ENCODE data around the gene GNRHR. TPM values are rescaled to one million over a fixed set of nuclear protein-coding genes. Genes with fewer than 3 reads are reported as not detected.
"Not testable (repeated sequence)": the region's sequence is repeated elsewhere in the genome, so short reads cannot be mapped to it uniquely, and the experiment has no call there.

GNRHR gene
- total RNA-seq, 1 experiment from 2014 or later, result not detected

- peak; percentile 91 for DNase-seq (ENCODE audit: low read depth)
Observed at GRCh38 chr4:67727124-67727850, 26.9 kb downstream of the GNRHR start.

GRCh38 chr4:67725981-67726380 lies 28.2 kb downstream of the GNRHR start:
- DNase-seq (ENCODE audit: low read depth), result peak; percentile 81

GRCh38 chr4:67725132-67725531 lies 29.1 kb downstream of the GNRHR start:
- peak; percentile 65 for DNase-seq (ENCODE audit: low read depth)

GRCh38 chr4:67723949-67724348 lies 30.2 kb downstream of the GNRHR start:
- peak; percentile 14 for DNase-seq (ENCODE audit: low read depth)

- no peak for DNase-seq (ENCODE audit: low read depth)
Observed at GRCh38 chr4:67723341-67723740, 30.8 kb downstream of the GNRHR start.

GRCh38 chr4:67721770-67722597 lies 32.2 kb downstream of the GNRHR start:
- DNase-seq (ENCODE audit: low read depth), result peak; percentile 95

GRCh38 chr4:67721315-67721769 lies 32.8 kb downstream of the GNRHR start:
- DNase-seq (ENCODE audit: low read depth), result no peak

GRCh38 chr4:67719953-67720617 lies 34.1 kb downstream of the GNRHR start:
- DNase-seq (ENCODE audit: low read depth), result no peak

- no peak for DNase-seq (ENCODE audit: low read depth)
Observed at GRCh38 chr4:67718848-67719247, 35.3 kb downstream of the GNRHR start.

- DNase-seq (ENCODE audit: low read depth), result no peak
Observed at GRCh38 chr4:67717586-67717985, 36.6 kb downstream of the GNRHR start.

- DNase-seq (ENCODE audit: low read depth), result peak; percentile 11
Observed at GRCh38 chr4:67714955-67715354, 39.2 kb downstream of the GNRHR start.

- DNase-seq (ENCODE audit: low read depth), result peak; percentile 79
Observed at GRCh38 chr4:67714248-67714583, 40.0 kb downstream of the GNRHR start.

GRCh38 chr4:67713529-67714247 lies 40.5 kb downstream of the GNRHR start:
- DNase-seq (ENCODE audit: low read depth), result peak; percentile 18

- peak; percentile 16 for DNase-seq (ENCODE audit: low read depth)
Observed at GRCh38 chr4:67712650-67713528, 41.3 kb downstream of the GNRHR start.

GRCh38 chr4:67712000-67712625 lies 42.1 kb downstream of the GNRHR start:
- DNase-seq (ENCODE audit: low read depth), result peak; percentile 7

- not testable (repeated sequence) for DNase-seq (ENCODE audit: low read depth)
Observed at GRCh38 chr4:67706682-67707081, 47.5 kb downstream of the GNRHR start.

- no peak for DNase-seq (ENCODE audit: low read depth)
Observed at GRCh38 chr4:67704843-67705242, 49.3 kb downstream of the GNRHR start.

- DNase-seq (ENCODE audit: low read depth), result no peak
Observed at GRCh38 chr4:67702166-67702565, 52.0 kb downstream of the GNRHR start.

- peak; percentile 31 for DNase-seq (ENCODE audit: low read depth)
Observed at GRCh38 chr4:67701517-67701850, 52.7 kb downstream of the GNRHR start.

GRCh38 chr4:67700738-67701516 lies 53.3 kb downstream of the GNRHR start, which contains the start of gene UBA6:
TSS of gene UBA6 (minus strand) at chr4:67701155. CDS start at chr4:67701119, 36 bp downstream.
- peak; percentile 94 for DNase-seq (ENCODE audit: low read depth)

All from M059J (cell line).